ENCODE results near the gene TAMM41.

The TAMM41 gene

DNA sequence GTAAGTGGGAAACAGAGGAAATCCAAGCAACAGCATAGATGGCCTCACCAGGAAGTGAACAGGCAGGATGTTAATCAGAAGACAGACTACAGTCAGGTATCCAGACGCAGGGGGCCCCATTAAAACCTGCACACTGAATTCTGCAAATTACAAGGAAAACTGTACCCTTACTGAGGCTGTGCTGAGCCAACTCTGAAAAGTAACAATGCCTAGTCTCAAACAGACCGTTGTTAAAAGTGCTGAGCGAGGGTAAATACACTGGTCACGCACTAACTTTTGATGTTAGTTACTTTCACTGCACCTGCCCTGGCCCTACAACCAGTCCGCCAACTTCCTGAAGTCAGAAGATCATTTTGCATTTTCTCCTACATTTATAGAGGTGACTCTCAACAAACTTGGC is 1.0 kb downstream of the TAMM41 start:
- no peak for TF ChIP-seq EZH2phosphoT487 (IDR thresholded peaks at IDR 0.05; ENCODE audit: borderline replicate concordance)
- TF ChIP-seq, protein P1, sequence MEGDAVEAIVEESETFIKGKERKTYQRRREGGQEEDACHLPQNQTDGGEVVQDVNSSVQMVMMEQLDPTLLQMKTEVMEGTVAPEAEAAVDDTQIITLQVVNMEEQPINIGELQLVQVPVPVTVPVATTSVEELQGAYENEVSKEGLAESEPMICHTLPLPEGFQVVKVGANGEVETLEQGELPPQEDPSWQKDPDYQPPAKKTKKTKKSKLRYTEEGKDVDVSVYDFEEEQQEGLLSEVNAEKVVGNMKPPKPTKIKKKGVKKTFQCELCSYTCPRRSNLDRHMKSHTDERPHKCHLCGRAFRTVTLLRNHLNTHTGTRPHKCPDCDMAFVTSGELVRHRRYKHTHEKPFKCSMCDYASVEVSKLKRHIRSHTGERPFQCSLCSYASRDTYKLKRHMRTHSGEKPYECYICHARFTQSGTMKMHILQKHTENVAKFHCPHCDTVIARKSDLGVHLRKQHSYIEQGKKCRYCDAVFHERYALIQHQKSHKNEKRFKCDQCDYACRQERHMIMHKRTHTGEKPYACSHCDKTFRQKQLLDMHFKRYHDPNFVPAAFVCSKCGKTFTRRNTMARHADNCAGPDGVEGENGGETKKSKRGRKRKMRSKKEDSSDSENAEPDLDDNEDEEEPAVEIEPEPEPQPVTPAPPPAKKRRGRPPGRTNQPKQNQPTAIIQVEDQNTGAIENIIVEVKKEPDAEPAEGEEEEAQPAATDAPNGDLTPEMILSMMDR (conservative IDR thresholded peaks at IDR 0.05; ENCODE audit: low read length), result no peak
- H3K27me3 ChIP-seq (ENCODE audit: insufficient read depth, low read length, poor library complexity, severe bottlenecking), result no peaks in the 10 kb centered on the region
- peak overlapping the region; percentile 99 for H3K4me3 ChIP-seq (ENCODE audit: low read length, poor library complexity, severe bottlenecking)
- H3K4me1 ChIP-seq (ENCODE audit: insufficient read depth, low read length, poor library complexity, severe bottlenecking), result peaks cover 13% of the 10 kb centered on the region
- H3K79me2 ChIP-seq (ENCODE audit: insufficient read depth, low read length), result peaks cover 28% of the 10 kb centered on the region
- no peaks in the 10 kb centered on the region for H3F3A ChIP-seq (ENCODE audit: low read depth)
- H3K4me2 ChIP-seq (ENCODE audit: low read depth, low read length, poor library complexity, severe bottlenecking), result peak overlapping the region; percentile 87
- 0 out of 2 replicates have a peak overlapping the region, but pooled peaks have one; percentile 94 for H2AFZ ChIP-seq (ENCODE audit: low read length)
- H4K20me1 ChIP-seq (ENCODE audit: insufficient read depth, low read length, poor library complexity, severe bottlenecking), result peaks cover 12% of the 10 kb centered on the region
- H3K9ac ChIP-seq (ENCODE audit: low read depth, low read length, poor library complexity, severe bottlenecking), result peak overlapping the region; percentile 96
- H3K36me3 ChIP-seq (ENCODE audit: insufficient read depth, low read length), result peaks cover 13% of the 10 kb centered on the region; the same call in 1 of the 2 replicates
- H3K9me3 ChIP-seq (ENCODE audit: insufficient read depth, low read depth, low read length), result no peaks in the 10 kb centered on the region
- no peaks in the 10 kb centered on the region for H3K9me2 ChIP-seq (replicated peaks; ENCODE audit: low read depth, low read length)

DNA sequence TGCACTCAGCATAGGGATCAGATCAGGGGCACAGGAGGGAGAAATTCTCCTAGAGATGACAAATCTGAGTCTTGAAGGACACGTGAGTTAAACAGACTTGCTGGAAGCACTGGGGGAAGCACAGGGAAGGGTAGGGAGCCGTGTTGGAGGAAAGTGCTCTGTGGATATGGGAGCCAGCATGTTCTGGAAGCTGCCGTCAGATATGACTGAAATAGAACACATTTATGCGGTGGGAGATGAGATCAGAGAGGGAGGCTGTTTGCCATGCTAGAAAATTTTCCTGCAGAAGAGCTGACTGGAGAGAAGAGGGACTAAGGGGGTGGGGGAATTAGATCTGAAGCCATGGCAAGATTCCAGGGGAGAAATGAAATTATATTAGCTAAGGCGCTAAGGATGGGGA is 1.8 kb downstream of the TAMM41 start:
- no peaks in the 10 kb centered on the region for H3K9me3 ChIP-seq (ENCODE audit: insufficient read depth, low read depth, low read length)
- H3K9me2 ChIP-seq (replicated peaks; ENCODE audit: low read depth, low read length), result no peaks in the 10 kb centered on the region
- peaks cover 28% of the 10 kb centered on the region for H3K79me2 ChIP-seq (ENCODE audit: insufficient read depth, low read length)
- H3K4me2 ChIP-seq (ENCODE audit: low read depth, low read length, poor library complexity, severe bottlenecking), result peak overlapping the region; percentile 87
- H3K36me3 ChIP-seq (ENCODE audit: insufficient read depth, low read length), result peaks cover 21% of the 10 kb centered on the region; the same call in 1 of the 2 replicates
- no peak overlapping the region for H2AFZ ChIP-seq (ENCODE audit: low read length)
- peaks cover 13% of the 10 kb centered on the region for H3K4me1 ChIP-seq (ENCODE audit: insufficient read depth, low read length, poor library complexity, severe bottlenecking)
- TF ChIP-seq EZH2phosphoT487 (IDR thresholded peaks at IDR 0.05; ENCODE audit: borderline replicate concordance), result no peak
- TF ChIP-seq, protein P1 (conservative IDR thresholded peaks at IDR 0.05; ENCODE audit: low read length), result no peak
- peak overlapping the region; percentile 99 for H3K4me3 ChIP-seq (ENCODE audit: low read length, poor library complexity, severe bottlenecking)
- H4K20me1 ChIP-seq (ENCODE audit: insufficient read depth, low read length, poor library complexity, severe bottlenecking), result peaks cover 12% of the 10 kb centered on the region
- no peaks in the 10 kb centered on the region for H3F3A ChIP-seq (ENCODE audit: low read depth)
- no peaks in the 10 kb centered on the region for H3K27me3 ChIP-seq (ENCODE audit: insufficient read depth, low read length, poor library complexity, severe bottlenecking)
- peak overlapping the region; percentile 96 for H3K9ac ChIP-seq (ENCODE audit: low read depth, low read length, poor library complexity, severe bottlenecking)

GRCh38 chr3:11835028-11835639 is 11.6 kb downstream of the TAMM41 start:
- no peaks in the 10 kb centered on the region for H3F3A ChIP-seq (ENCODE audit: low read depth)
- no peak overlapping the region for H3K4me3 ChIP-seq (ENCODE audit: low read length, poor library complexity, severe bottlenecking)
- H3K4me2 ChIP-seq (ENCODE audit: low read depth, low read length, poor library complexity, severe bottlenecking), result no peak overlapping the region
- no peak overlapping the region for H3K9ac ChIP-seq (ENCODE audit: low read depth, low read length, poor library complexity, severe bottlenecking)
- H3K36me3 ChIP-seq (ENCODE audit: insufficient read depth, low read length), result peaks cover 42% of the 10 kb centered on the region; the same call in 1 of the 2 replicates
- H4K20me1 ChIP-seq (ENCODE audit: insufficient read depth, low read length, poor library complexity, severe bottlenecking), result no peaks in the 10 kb centered on the region
- H3K9me3 ChIP-seq (ENCODE audit: insufficient read depth, low read depth, low read length), result no peaks in the 10 kb centered on the region
- H3K4me1 ChIP-seq (ENCODE audit: insufficient read depth, low read length, poor library complexity, severe bottlenecking), result no peaks in the 10 kb centered on the region
- H3K9me2 ChIP-seq (replicated peaks; ENCODE audit: low read depth, low read length), result no peaks in the 10 kb centered on the region
- no peaks in the 10 kb centered on the region for H3K27me3 ChIP-seq (ENCODE audit: insufficient read depth, low read length, poor library complexity, severe bottlenecking)
- no peaks in the 10 kb centered on the region for H3K79me2 ChIP-seq (ENCODE audit: insufficient read depth, low read length)
- TF ChIP-seq, protein P1 (conservative IDR thresholded peaks at IDR 0.05; ENCODE audit: low read length), result peak; percentile 69
- no peak for TF ChIP-seq EZH2phosphoT487 (IDR thresholded peaks at IDR 0.05; ENCODE audit: borderline replicate concordance)
- no peak overlapping the region for H2AFZ ChIP-seq (ENCODE audit: low read length)

Measured in Loucy (cell line).